Nephron progenitor cell (in vitro differentiated cells): ENCODE results near the gene BGN.
A peak's percentile ranks its signal among the peaks of the same experiment; 100 is the strongest.

Experiments
- DNase-seq: peaks from one replicate; pipeline ENCODE4 v3.0.0; 2021
- H3K27ac Mint-ChIP-seq: 2 replicates; pipeline ENCODE4 v1.8.0; 2021; ENCODE audit warnings: mild to moderate bottlenecking, moderate library complexity, mixed read lengths
- H3K27me3 Mint-ChIP-seq: 2 replicates; pipeline ENCODE4 v1.8.0; 2021; ENCODE audit warnings: mild to moderate bottlenecking, low read depth, mixed read lengths; ENCODE audit not compliant: poor library complexity
- H3K36me3 Mint-ChIP-seq: 2 replicates; pipeline ENCODE4 v1.8.0; 2021; ENCODE audit warnings: low read depth, mixed read lengths
- H3K4me1 Mint-ChIP-seq: 2 replicates; pipeline ENCODE4 v1.8.0; 2021; ENCODE audit warnings: mixed read lengths
- H3K4me3 Mint-ChIP-seq: 2 replicates; pipeline ENCODE4 v1.8.0; 2021; ENCODE audit warnings: mild to moderate bottlenecking, moderate library complexity, mixed read lengths
- H3K9me3 Mint-ChIP-seq: 2 replicates; pipeline ENCODE4 v1.8.0; 2021; ENCODE audit warnings: mild to moderate bottlenecking, moderate library complexity, mixed read lengths
- TF ChIP-seq, protein P1 (sequence below): fragments of 200-600 bp; sonication (generic); IDR thresholded peaks from 2 replicates; pipeline ENCODE4 v1.5.0; 2021; ENCODE audit warnings: antibody characterized with exemption

Gene BGN

DNA sequence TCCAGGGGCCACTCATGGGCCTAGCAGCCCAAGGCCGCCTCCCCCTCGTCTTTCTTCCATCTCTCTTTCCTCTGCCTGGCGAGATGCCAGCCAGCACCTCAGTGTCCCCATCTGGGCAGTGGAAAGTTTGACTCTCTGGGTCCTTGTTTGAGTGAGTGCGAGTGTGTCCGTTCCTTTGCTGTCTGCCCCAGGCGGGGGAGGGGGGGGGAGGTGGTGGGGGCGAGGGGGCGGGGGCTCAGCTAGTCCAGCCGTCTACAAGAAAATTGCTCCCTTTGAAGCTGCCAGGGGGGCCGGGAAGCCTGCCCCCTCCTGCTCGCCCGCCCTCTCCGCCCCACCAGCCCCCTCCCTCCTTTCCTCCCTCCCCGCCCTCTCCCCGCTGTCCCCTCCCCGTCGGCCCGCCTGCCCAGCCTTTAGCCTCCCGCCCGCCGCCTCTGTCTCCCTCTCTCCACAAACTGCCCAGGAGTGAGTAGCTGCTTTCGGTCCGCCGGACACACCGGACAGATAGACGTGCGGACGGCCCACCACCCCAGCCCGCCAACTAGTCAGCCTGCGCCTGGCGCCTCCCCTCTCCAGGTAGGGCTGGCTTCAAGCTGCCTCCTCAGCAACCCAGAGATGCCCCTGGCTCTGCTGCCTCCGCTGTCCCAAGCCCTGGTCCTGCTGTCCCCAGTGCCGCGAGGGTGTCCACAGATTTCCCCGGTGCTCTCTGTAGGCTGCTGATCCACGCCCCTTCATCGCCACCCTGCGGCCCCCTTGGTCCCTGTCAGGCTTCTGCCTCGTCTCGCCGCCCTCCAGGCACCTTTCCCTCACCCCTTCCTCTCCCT is at the start of gene BGN:
TSS of gene BGN (plus strand) at position 440 of the 821 bp plus-strand sequence. CDS start 9,652 bp downstream, outside the sequence.
- Mint-ChIP-seq H3K9me3 (peaks cover 25% of the 10 kb centered on the region), H3K27me3 (no peaks in the 10 kb centered on the region), H3K27ac (peak within 1 kb of the TSS; percentile 86), H3K4me1 (peaks cover 38% of the 10 kb centered on the region), H3K4me3 (peak within 1 kb of the TSS; percentile 66), H3K36me3 (no peaks in the 10 kb centered on the region)
- TF ChIP-seq, protein P1, sequence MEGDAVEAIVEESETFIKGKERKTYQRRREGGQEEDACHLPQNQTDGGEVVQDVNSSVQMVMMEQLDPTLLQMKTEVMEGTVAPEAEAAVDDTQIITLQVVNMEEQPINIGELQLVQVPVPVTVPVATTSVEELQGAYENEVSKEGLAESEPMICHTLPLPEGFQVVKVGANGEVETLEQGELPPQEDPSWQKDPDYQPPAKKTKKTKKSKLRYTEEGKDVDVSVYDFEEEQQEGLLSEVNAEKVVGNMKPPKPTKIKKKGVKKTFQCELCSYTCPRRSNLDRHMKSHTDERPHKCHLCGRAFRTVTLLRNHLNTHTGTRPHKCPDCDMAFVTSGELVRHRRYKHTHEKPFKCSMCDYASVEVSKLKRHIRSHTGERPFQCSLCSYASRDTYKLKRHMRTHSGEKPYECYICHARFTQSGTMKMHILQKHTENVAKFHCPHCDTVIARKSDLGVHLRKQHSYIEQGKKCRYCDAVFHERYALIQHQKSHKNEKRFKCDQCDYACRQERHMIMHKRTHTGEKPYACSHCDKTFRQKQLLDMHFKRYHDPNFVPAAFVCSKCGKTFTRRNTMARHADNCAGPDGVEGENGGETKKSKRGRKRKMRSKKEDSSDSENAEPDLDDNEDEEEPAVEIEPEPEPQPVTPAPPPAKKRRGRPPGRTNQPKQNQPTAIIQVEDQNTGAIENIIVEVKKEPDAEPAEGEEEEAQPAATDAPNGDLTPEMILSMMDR: peak; percentile 22
- DNase-seq: peak; percentile 58

GRCh38 chrX:153445106-153445855 is 49.5 kb upstream of the BGN start:
- TF ChIP-seq, protein P1: no peak
- Mint-ChIP-seq H3K9me3 (peaks cover 40% of the 10 kb centered on the region), H3K27me3 (peaks cover 9% of the 10 kb centered on the region), H3K36me3 (no peaks in the 10 kb centered on the region), H3K4me3 (no peak overlapping the region), H3K27ac (no peak overlapping the region), H3K4me1 (no peaks in the 10 kb centered on the region)
- DNase-seq: no peak

- no peak within 1 kb of the TSS for H3K4me3 Mint-ChIP-seq
- TF ChIP-seq, protein P1: no peak
- H3K4me1 Mint-ChIP-seq: no peaks in the 10 kb centered on the region
- H3K36me3 Mint-ChIP-seq: no peaks in the 10 kb centered on the region
- H3K27ac Mint-ChIP-seq: no peak within 1 kb of the TSS
- H3K27me3 Mint-ChIP-seq: peaks cover 6% of the 10 kb centered on the region
- DNase-seq: no peak
- H3K9me3 Mint-ChIP-seq: peaks cover 36% of the 10 kb centered on the region
These were observed 48.7 kb upstream of the BGN start, which contains the start of gene TREX2 for GRCh38 chrX:153445856-153446635. Gene TREX2 (minus strand): TSS chrX:153446056. CDS start chrX:153445430, 626 bp downstream.

DNA sequence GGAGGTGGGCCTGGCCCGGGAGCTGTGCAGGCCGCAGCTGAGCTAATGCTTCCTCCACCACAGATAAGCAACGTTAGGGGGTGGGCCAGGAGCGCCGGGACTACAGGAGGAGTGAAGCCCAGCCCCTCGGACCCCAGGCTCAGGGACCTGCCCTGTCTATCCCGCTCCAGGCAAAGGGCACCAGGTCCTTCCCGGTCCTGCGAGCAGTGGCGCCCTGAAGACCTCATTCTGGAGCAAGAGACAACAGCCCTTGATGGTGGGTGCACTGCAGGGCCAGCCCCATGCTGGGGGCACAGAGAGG is 48.2 kb upstream of the BGN start:
- no peaks in the 10 kb centered on the region for H3K36me3 Mint-ChIP-seq
- TF ChIP-seq, protein P1: no peak
- peaks cover 3% of the 10 kb centered on the region for H3K27me3 Mint-ChIP-seq
- H3K9me3 Mint-ChIP-seq: peaks cover 38% of the 10 kb centered on the region
- no peak overlapping the region for H3K27ac Mint-ChIP-seq
- no peak for DNase-seq
- H3K4me3 Mint-ChIP-seq: no peak overlapping the region
- no peaks in the 10 kb centered on the region for H3K4me1 Mint-ChIP-seq

- no peaks in the 10 kb centered on the region for H3K4me1 Mint-ChIP-seq
- no peak for DNase-seq
- peaks cover 3% of the 10 kb centered on the region for H3K27me3 Mint-ChIP-seq
- H3K36me3 Mint-ChIP-seq: no peaks in the 10 kb centered on the region
- TF ChIP-seq, protein P1: no peak
- no peak overlapping the region for H3K27ac Mint-ChIP-seq
- no peak overlapping the region for H3K4me3 Mint-ChIP-seq
- peaks cover 38% of the 10 kb centered on the region for H3K9me3 Mint-ChIP-seq
These were observed 47.7 kb upstream of the BGN start for GRCh38 chrX:153446950-153447580.
